GM21786 (cell line): ENCODE measurements around the gene AIDA.
"Not testable (repeated sequence)": the region's sequence is repeated elsewhere in the genome, so short reads cannot be mapped to it uniquely, and the experiment has no call there.

ENCODE experiments used
- ATAC-seq: cut with Tn5 transposase; IDR thresholded peaks from one replicate; pipeline ENCODE4 v1.9.1; 2021; ENCODE audit not compliant: unreplicated experiment

Gene AIDA

GRCh38 chr1:222712253-222713090, at the start of gene AIDA, which contains the start of gene BROX:
TSS of gene AIDA (minus strand) at chr1:222712491. CDS start at chr1:222712317, 174 bp downstream.
TSS of gene BROX (plus strand) at chr1:222712564. CDS start at chr1:222715700, 3,136 bp downstream.
- peak; percentile 73 for ATAC-seq

GRCh38 chr1:222761083-222761482, 48.8 kb upstream of the AIDA start:
- no peak for ATAC-seq

GRCh38 chr1:222759451-222760035, 47.3 kb upstream of the AIDA start:
- no peak for ATAC-seq

- ATAC-seq: no peak
Measured at GRCh38 chr1:222757646-222758268, 45.5 kb upstream of the AIDA start.

DNA sequence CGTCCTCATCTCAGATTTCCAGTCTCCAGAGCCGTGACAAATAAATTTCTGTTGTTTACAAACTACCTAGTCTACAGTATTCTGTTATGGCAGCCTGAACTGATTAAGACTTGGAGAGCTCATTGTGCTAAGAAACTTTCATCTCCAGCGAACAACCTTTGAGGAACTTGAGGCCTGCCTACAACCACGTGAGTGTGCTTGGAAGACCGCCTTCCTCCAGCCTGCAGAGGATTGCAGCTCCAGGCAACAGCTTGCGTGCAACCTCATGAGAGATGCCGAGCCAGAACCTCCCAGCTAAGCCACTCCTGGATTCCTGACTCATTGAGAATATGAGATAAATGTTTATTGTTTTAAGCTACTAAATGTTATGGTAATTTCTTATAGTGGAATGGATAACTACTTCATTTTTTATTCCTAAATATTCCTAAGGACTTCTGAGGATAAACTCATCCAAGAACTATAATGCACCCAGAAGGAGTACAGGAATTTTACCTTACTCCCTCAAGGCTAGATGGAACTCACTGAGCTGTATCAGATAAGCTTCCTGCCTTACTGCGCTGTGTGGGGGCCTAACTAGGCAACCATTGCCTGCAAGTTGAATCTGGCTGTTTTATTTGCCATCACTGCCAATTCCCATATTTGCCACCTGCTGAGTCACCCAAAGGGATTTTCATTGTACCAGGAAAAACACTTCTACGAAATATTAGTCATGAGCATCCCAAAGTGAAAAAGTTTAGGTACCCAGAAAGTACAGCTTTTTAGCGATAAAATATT, 42.3 kb upstream of the AIDA start:
- ATAC-seq: no peak

- ATAC-seq: no peak
Measured at GRCh38 chr1:222751255-222751654, 39.0 kb upstream of the AIDA start.

DNA sequence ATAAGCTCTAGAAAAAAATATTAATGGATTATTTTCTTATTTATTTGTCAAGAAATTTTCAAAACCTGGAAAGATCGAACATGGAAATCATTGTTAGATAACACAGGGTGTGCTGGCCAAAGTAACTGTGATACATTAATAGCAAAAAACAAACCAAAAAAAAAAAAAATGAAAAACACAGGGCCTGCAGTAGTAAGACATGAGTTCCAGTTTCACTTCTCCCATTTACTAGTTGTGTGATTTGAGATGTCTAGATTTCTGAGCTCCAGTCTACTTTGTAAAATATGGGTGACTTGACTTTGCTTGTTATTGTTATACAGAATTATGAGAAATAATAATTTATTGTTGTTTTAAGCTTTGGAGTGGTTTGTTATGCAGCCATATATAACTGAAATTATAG, 38.4 kb upstream of the AIDA start:
- ATAC-seq: peak; percentile 79

DNA sequence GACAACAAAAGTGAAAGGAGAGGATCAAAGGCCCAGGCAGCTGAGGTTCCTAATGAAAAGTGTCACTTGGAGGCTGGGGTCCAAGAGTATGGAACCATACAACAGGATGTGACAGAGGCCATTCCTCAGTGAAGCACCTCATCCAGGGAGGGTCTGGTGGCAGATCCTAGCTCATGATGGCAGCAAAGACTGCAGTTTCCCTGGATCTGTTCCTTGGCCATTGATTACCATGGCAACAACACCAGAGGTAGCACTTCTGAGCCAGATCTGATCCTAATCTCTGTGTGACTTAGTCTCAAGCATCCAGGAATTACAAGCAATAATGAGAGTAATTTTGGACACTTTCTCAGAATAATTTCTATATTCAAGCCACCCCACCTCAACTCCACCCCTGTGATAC, 37.6 kb upstream of the AIDA start:
- no peak for ATAC-seq

- ATAC-seq: not testable (repeated sequence)
Measured at GRCh38 chr1:222741630-222742457, 29.6 kb upstream of the AIDA start.

DNA sequence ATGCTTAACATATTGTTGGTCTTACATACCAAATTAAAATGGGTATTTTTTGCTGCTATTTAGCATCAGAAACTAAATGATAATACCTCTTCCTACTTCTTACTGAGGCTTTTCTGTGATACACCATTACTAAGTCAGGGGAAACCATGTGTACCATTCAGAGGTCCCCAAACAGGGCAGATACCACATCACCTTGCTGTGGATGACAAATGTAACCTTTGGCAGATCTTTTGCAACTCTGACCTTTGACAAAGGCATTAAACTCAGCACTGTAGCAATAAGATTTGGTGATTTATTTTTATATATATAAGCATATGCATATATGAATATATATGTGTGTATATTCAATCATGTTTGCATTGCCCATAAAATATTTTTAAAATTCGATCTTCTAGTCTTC, 27.6 kb upstream of the AIDA start:
- no peak for ATAC-seq

DNA sequence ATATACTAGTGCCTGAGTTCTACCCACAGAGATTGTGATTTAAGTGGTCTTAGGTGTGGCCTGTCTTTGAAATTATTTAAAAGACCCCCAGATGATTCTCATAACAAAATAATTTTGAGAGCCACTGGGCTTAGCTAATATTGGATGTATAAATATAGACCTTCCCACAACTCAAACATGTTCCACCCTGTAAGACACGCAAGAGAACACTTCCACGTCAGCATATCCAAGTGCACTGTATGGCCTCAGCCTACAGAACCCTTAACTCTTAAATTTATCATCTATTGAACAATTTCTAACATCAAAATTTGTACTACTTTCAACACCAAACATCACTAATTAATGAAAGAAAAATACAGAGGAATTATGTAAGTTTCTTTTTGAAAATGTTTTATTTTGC, 27.2 kb upstream of the AIDA start:
- no peak for ATAC-seq

GRCh38 chr1:222736972-222737371, 24.7 kb upstream of the AIDA start, which contains the start of gene FAM177B:
TSS of gene FAM177B (plus strand) at chr1:222737202. CDS start at chr1:222746546, 9,344 bp downstream.
- no peak for ATAC-seq

DNA sequence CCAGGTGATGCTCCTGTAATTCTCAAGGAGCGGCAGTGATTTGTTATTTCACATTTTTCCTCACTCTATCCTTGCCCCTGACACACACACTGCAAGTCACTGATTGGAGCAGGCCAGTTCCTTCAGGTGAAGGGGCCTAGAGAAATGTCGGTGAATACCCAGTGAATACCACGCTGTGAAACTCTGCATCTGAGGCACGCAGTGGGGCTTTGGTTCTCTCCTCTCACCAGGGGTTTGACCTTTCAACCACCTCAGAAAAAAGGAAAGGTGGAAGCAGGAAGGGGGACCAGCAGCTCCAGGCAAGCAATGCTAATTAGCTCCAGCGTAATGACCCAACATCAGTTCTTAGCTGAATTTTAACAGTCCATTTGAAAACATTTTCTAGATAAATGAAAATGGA, 24.2 kb upstream of the AIDA start:
- no peak for ATAC-seq

GRCh38 chr1:222734740-222735139, 22.4 kb upstream of the AIDA start:
- no peak for ATAC-seq

DNA sequence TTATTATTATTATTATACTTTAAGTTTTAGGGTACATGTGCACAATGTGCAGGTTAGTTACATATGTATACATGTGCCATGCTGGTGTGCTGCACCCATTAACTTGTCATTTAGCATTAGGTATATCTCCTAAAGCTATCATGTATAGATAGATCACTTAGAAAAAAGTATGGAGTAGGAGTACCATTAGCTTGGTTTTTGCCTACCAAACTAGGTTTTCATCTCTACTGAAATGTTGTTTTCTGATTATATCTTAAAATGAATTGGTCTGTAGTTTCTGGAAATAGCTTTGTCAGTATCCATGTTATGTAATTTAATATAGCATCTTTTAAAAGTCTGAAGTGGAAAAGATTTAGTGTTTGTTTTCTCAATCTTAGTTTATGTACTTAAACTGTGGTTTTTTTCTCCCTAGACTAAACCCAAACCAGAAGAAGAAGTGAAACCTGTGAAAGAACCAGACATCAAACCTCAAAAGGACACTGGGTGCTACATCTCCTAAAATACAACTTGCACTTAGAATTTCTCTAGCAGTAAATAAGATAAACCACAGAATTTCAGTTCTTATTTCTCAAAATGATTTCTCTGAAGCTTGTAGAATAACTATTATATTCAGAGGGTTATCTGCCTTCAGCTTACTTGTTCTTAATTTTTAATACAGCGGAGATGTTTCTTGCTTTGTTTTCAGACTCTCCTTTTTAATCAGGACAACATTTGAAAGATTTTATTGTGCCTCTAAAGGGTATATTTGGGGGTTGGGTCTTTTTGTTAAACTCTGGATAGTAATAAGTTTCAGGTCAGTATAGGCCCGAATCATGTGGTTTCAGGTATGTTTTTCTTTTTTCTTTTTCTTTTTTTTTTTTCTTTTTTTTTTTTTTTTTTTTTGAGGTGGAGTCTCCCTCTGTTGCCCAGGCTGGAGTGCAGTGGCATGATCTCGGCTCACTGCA, 20.2 kb upstream of the AIDA start:
- ATAC-seq: peak; percentile 98

DNA sequence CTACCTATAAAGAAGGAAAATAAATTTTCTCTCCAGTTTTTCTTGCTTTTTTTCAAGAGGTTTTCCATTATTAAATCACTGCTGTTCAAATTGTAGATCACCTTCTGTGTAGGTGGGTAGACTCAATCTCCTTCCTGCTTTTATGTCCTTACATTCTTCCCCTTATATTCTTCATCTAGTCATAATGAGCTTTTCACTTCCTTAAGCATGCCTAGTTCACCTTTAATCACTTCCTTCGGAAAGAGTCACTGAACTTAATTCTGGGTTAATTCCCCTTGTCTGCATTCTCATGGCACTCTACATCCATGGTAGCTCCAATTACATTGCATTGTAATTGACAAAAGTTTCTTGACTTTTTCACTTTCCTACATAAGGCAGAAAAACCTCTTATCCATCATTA, 18.6 kb upstream of the AIDA start:
- no peak for ATAC-seq

GRCh38 chr1:222728746-222729145, 16.5 kb upstream of the AIDA start:
- ATAC-seq: no peak

- ATAC-seq: no peak
Measured at GRCh38 chr1:222716393-222716792, 4.1 kb upstream of the AIDA start.
